Sigmoid colon (tissue), 4 donors: Measurements from ENCODE around the gene SPHK2.
A peak's percentile ranks its signal among the peaks of the same experiment; 100 is the strongest.

Experiments used
- POLR2A ChIP-seq, 2 donors: fragments of 450-650 bp; IDR thresholded peaks; one replicate each; pipeline ENCODE4 v1.6.1; 2016; ENCODE audit warnings: antibody characterized with exemption in 2 of 2, mild to moderate bottlenecking in 2 of 2, moderate library complexity in 2 of 2
- POLR2AphosphoS5 ChIP-seq, 4 donors: sonication (generic); formaldehyde crosslinking; IDR thresholded peaks; one replicate each; pipeline ENCODE4 v1.6.1; 2017; ENCODE audit warnings: antibody characterized with exemption in 4 of 4
- TF ChIP-seq, protein P1 (sequence below), 4 experiments: fragments of 450-650 bp in 3 of 4; fragments of 200-600 bp in 1 of 4; IDR thresholded peaks; one replicate each; pipeline ENCODE4 v1.5.1; 2016 to 2019; ENCODE audit warnings: antibody characterized with exemption in 4 of 4, mild to moderate bottlenecking in 3 of 4, moderate library complexity in 2 of 4

DNA sequence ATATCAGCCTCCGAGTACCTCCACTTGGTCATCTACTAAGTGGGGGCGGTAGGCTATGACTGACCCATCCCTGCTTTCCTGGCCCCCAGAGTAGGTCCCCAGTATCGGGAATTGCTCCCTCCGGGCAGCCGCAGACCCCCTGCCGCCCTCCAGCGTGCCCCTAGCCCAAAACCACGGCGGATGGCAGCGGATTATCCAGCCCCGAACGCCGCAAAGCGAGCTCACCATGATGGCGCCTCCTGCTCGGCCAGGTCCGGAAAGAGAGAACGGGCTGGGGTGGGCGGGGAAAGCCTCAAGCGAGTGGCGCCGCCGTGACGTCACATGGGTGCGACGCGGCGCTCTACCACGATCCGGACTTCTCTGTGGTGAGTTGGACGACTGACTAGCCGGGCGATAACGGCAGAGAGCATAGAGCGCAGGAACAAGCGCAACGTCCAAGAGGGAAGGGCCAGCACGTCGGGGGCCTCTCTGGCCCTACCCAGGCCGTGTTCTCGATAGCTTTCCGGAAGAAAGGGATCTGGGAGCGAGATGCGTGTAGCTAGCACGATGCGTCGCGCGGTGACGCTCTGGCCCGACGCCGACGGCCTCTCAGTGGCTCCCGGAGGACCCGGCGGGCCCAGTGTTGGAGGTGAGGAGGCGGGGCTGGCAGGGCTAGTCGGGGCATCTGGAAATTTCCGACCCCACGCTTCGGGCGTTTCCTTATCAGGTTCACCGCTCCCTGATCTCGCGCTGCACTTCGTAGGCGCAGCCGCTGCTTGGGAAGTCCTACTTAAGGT, at the start of gene SPHK2, which contains the start of gene RPL18:
- TF ChIP-seq, protein P1, sequence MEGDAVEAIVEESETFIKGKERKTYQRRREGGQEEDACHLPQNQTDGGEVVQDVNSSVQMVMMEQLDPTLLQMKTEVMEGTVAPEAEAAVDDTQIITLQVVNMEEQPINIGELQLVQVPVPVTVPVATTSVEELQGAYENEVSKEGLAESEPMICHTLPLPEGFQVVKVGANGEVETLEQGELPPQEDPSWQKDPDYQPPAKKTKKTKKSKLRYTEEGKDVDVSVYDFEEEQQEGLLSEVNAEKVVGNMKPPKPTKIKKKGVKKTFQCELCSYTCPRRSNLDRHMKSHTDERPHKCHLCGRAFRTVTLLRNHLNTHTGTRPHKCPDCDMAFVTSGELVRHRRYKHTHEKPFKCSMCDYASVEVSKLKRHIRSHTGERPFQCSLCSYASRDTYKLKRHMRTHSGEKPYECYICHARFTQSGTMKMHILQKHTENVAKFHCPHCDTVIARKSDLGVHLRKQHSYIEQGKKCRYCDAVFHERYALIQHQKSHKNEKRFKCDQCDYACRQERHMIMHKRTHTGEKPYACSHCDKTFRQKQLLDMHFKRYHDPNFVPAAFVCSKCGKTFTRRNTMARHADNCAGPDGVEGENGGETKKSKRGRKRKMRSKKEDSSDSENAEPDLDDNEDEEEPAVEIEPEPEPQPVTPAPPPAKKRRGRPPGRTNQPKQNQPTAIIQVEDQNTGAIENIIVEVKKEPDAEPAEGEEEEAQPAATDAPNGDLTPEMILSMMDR (IDR thresholded peaks at IDR 0.05): no peak
- TF ChIP-seq POLR2AphosphoS5 (IDR thresholded peaks at IDR 0.05) (peak; percentile 95 to 99 (median 98)), POLR2A (IDR thresholded peaks at IDR 0.05) (peak; percentile 90 to 94)
